ENCODE results near the gene TRPM5. TPM values are rescaled to one million over a fixed set of nuclear protein-coding genes. Genes with fewer than 3 reads are reported as not detected.
A peak's percentile ranks its signal among the peaks of the same experiment; 100 is the strongest.

The TRPM5 gene
- total RNA-seq, 2 experiments from 2014 or later: not detected

GRCh38 chr11:2475136-2475918 is 31.0 kb upstream of the TRPM5 start:
- Mint-ChIP-seq H3K27ac (no peak overlapping the region), H3K4me1 (peaks cover 25% of the 10 kb centered on the region), H3K4me3 (no peak overlapping the region), H3K36me3 (peaks cover 35% of the 10 kb centered on the region), H3K9me3 (peaks cover 25% of the 10 kb centered on the region), H3K27me3 (no peaks in the 10 kb centered on the region)
- no peak for DNase-seq
- POLR2A ChIA-PET: no interaction called here
- no peak for ATAC-seq (ENCODE audit: low read depth)

GRCh38 chr11:2474059-2474901 is 30.0 kb upstream of the TRPM5 start:
- no peak for ATAC-seq (ENCODE audit: low read depth)
- POLR2A ChIA-PET: no interaction called here
- Mint-ChIP-seq H3K4me3 (no peak overlapping the region), H3K27ac (no peak overlapping the region), H3K9me3 (peaks cover 18% of the 10 kb centered on the region), H3K36me3 (peaks cover 27% of the 10 kb centered on the region), H3K27me3 (peaks cover under 1% of the 10 kb centered on the region), H3K4me1 (peaks cover 22% of the 10 kb centered on the region)
- no peak for DNase-seq

GRCh38 chr11:2473361-2474058 is 29.2 kb upstream of the TRPM5 start:
- no peak for DNase-seq
- Mint-ChIP-seq H3K9me3 (peaks cover 14% of the 10 kb centered on the region), H3K36me3 (peaks cover 20% of the 10 kb centered on the region), H3K27me3 (peaks cover 9% of the 10 kb centered on the region), H3K27ac (no peak overlapping the region), H3K4me1 (peaks cover 26% of the 10 kb centered on the region), H3K4me3 (no peak overlapping the region)
- ATAC-seq (ENCODE audit: low read depth): no peak
- POLR2A ChIA-PET: no interaction called here

DNA sequence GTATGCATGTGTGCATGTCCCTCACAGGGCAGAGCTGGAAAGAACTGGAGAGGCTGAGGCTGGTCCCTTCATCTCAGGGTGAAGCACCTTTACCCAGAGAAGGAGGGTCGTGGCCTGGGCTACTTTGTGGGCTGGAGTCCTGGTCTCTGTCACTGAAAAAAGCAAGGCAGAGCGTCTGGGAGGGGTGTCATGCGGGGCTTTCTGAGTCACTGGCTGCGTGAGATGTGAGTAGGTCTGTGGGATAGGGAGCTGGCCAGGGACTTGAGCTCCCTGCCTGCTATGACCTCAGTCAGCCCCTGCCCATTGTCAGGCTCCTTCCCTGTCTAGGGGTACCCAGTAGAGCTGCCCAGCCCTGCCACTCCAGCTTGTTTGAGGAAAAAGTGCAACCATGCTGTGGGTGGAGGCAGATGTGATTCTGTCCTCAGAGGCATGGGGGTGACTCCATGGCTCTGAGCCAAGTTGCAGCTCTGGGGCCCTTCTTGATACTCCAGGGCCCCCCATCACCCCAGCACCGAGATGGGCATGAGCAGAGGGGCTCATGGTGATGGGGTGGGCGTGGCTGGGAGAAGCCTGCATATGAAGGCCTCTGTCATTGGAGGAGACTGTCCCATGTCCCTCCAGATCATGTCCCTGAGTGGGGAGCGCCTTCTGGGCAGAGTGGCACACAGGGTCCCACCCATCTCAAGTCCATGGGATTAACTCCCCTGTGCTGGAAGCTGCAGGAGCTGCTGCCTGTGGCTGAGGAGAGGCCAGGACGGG is 28.3 kb upstream of the TRPM5 start:
- DNase-seq (no peak), ATAC-seq (ENCODE audit: low read depth) (no peak)
- peaks cover 6% of the 10 kb centered on the region for H3K9me3 Mint-ChIP-seq
- H3K4me1 Mint-ChIP-seq: peaks cover 32% of the 10 kb centered on the region
- peaks cover 9% of the 10 kb centered on the region for H3K27me3 Mint-ChIP-seq
- no peak overlapping the region for H3K27ac Mint-ChIP-seq
- peaks cover 13% of the 10 kb centered on the region for H3K36me3 Mint-ChIP-seq
- no peak overlapping the region for H3K4me3 Mint-ChIP-seq
- POLR2A ChIA-PET: no interaction called here

GRCh38 chr11:2471804-2472096 is 27.4 kb upstream of the TRPM5 start:
- peaks cover 7% of the 10 kb centered on the region for H3K36me3 Mint-ChIP-seq
- peaks cover 9% of the 10 kb centered on the region for H3K27me3 Mint-ChIP-seq
- H3K4me1 Mint-ChIP-seq: peaks cover 38% of the 10 kb centered on the region
- ATAC-seq (ENCODE audit: low read depth): no peak
- DNase-seq: no peak
- H3K4me3 Mint-ChIP-seq: no peak overlapping the region
- H3K9me3 Mint-ChIP-seq: peaks cover 3% of the 10 kb centered on the region
- no peak overlapping the region for H3K27ac Mint-ChIP-seq
- POLR2A ChIA-PET: no interaction called here

DNA sequence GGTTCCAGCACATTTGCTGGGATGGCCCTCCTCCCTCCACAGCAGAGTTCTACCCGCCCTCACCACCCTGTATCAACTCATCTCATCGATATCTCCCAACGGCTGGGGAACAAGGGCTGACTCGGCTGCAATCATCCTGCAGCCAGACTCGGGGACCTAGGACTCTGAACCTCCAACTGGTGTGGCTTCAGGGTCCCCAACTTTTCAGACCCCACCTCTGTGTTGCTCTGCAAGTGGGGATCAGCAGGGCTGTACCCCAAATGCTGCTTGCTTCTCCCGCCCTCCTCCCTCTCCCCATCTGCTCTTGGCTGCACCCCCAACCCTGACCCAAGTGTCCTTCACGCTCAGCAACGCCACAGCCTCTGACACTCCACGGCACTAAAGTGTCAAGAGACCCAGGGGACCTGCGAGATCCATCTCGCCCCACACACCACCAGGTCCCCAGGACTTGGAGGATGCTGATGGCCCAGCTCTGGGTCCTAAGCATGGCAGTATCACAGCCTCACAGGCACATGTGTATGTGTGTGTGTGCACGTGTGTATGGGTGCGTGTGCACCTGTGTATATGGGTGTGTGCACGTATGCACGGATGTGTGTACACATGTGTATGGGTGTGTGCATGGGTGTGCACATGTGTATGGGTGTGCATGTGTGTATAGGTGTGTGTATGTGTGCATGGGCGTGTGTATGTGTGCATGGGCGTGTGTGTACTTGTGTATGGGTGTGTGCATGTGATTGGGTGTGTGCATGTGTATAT is 26.9 kb upstream of the TRPM5 start:
- DNase-seq (no peak), ATAC-seq (ENCODE audit: low read depth) (no peak)

DNA sequence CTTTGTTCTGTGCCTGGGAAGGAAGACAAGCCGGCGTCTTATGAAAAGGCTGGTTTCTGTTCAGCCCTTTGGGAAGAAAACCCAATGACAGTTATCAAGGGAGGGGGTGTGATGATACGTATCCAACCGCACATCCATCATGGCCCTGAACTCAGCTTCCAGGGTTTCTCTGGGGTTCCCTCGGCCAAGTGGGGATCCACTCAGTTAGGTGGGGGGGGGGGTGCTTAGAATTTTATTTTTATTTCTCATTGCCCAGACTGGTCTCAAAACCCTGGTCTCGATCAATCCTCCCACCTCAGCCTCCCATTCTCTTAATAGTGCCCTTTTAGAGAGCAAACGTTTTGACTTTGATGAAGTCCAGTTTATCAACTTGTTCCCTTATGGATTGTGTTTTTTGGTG is 26.2 kb upstream of the TRPM5 start:
- ATAC-seq (ENCODE audit: low read depth) (no peak), DNase-seq (no peak)
- no peak overlapping the region for H3K27ac Mint-ChIP-seq
- peaks cover 3% of the 10 kb centered on the region for H3K9me3 Mint-ChIP-seq
- H3K36me3 Mint-ChIP-seq: peaks cover 5% of the 10 kb centered on the region
- no peak overlapping the region for H3K4me3 Mint-ChIP-seq
- H3K4me1 Mint-ChIP-seq: peaks cover 43% of the 10 kb centered on the region
- H3K27me3 Mint-ChIP-seq: peaks cover 9% of the 10 kb centered on the region
- POLR2A ChIA-PET: no interaction called here

More for the DNA sequence above, 26.9 kb upstream of the TRPM5 start:
- H3K4me1 Mint-ChIP-seq: peaks cover 43% of the 10 kb centered on the region
- no peak overlapping the region for H3K27ac Mint-ChIP-seq
- peaks cover 9% of the 10 kb centered on the region for H3K27me3 Mint-ChIP-seq
- H3K36me3 Mint-ChIP-seq: peaks cover 5% of the 10 kb centered on the region
- peaks cover 3% of the 10 kb centered on the region for H3K9me3 Mint-ChIP-seq
- POLR2A ChIA-PET: no interaction called here
- H3K4me3 Mint-ChIP-seq: no peak overlapping the region

- Mint-ChIP-seq H3K9me3 (peaks cover 3% of the 10 kb centered on the region), H3K36me3 (peaks cover 5% of the 10 kb centered on the region), H3K4me1 (peaks cover 33% of the 10 kb centered on the region), H3K27ac (no peak overlapping the region), H3K27me3 (peaks cover 9% of the 10 kb centered on the region), H3K4me3 (no peak overlapping the region)
- POLR2A ChIA-PET: interaction anchor here (2.5 kb wide), 1 partner anchor 23 kb away, joined by 7 read pairs; the partner anchor contains the start of gene KCNQ1
- DNase-seq (no peak), ATAC-seq (ENCODE audit: low read depth) (no peak)
Observed at GRCh38 chr11:2468363-2469235, 24.3 kb upstream of the TRPM5 start.

DNA sequence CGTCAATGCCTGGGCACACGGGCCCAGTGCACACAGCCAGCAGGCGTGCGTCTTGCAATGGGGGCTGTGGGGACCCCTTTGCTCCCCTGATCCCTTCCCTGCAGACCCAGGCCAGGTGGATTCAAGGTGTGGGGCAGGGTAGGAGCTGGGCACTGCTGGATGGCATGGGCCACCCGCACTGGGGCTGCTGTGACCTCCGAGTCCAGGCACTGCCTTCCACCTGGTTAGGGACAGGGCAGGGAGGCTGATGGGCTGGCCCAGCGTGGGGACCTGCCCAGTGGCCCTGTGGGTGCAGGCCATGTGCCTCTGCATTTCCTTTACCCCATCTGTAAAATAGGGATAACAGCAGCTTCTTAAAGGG is 23.4 kb upstream of the TRPM5 start:
- peaks cover 3% of the 10 kb centered on the region for H3K9me3 Mint-ChIP-seq
- POLR2A ChIA-PET: interaction anchor here (1.0 to 2.5 kb wide), 3 partner anchors 18 to 23 kb away, joined by 3 to 7 read pairs (median 5); partner anchors contain the start of gene KCNQ1
- H3K27me3 Mint-ChIP-seq: peaks cover 10% of the 10 kb centered on the region
- H3K4me1 Mint-ChIP-seq: peaks cover 34% of the 10 kb centered on the region
- H3K4me3 Mint-ChIP-seq: peak overlapping the region; percentile 71
- no peak for DNase-seq
- peak; percentile 23 for ATAC-seq (ENCODE audit: low read depth)
- H3K36me3 Mint-ChIP-seq: peaks cover 5% of the 10 kb centered on the region
- peak overlapping the region; percentile 75 for H3K27ac Mint-ChIP-seq

DNA sequence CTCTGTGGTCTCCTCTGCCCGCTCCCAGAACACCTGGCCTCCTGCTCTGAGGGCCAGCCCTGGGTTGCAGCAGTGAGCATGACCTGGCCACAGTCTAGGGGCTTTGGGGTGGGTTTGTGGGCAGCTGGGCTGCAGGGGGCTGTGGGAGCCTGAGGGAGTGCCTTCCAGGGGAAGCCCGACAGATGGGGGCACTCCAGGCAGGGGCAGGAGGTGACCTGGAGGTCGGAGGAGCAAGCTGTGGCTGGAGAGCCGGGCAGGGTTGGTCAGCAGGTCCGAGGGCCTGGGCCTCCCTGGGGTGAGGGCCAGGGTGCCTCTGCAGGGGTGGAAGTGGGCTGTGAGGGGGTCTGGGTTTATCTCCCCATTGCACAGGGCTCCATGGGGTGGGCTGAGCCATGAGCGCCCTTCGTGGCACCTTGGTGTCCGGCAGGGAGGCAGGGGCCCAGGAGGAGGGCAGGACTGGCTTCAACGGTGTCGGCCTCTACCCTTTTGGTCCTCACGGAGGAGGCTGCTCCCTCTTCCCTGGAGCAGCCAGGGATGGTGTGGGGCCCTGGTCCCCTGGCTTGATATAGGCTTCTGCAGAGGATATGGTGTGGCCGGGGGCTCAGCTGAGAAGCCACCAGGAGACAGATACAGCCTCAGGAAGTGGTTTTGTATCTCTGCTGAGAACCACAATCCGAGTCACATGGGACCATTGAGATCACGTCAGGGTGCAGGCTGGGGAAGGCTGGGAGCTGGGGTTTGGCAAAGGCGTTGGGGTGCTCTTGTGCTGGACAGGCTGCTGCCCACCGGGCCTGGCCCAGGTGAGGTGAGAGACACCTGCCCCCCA is 22.8 kb upstream of the TRPM5 start:
- peaks cover 10% of the 10 kb centered on the region for H3K27me3 Mint-ChIP-seq
- POLR2A ChIA-PET: interaction anchor here (1.0 to 2.5 kb wide), 3 partner anchors 17 to 22 kb away, joined by 3 to 7 read pairs (median 5); partner anchors contain the start of gene KCNQ1
- peak; percentile 73 for DNase-seq
- H3K4me3 Mint-ChIP-seq: peak overlapping the region; percentile 71
- peaks cover 3% of the 10 kb centered on the region for H3K9me3 Mint-ChIP-seq
- H3K27ac Mint-ChIP-seq: peak overlapping the region; percentile 75
- peaks cover 5% of the 10 kb centered on the region for H3K36me3 Mint-ChIP-seq
- ATAC-seq (ENCODE audit: low read depth): peak; percentile 96
- H3K4me1 Mint-ChIP-seq: peaks cover 33% of the 10 kb centered on the region
